ENCODE data around the gene ARL6IP1. TPM values are rescaled to one million over a fixed set of nuclear protein-coding genes. Genes with fewer than 3 reads are reported as not detected.

Gene ARL6IP1
- total RNA-seq, 1 experiment from 2014 or later, result 172 TPM

GRCh38 chr16:18789850-18790706 is 11.3 kb downstream of the ARL6IP1 start, which contains the start of gene RPS15A (continued):
- 0 out of 2 replicates have a peak, but pooled peaks have one; percentile 34 for TF ChIP-seq ZNF281 (CRISPR knock-in tag; IDR thresholded peaks at IDR 0.05)
- TF ChIP-seq ERG (CRISPR knock-in tag; IDR thresholded peaks at IDR 0.05), result no peak
- TF ChIP-seq ZNF121 (CRISPR knock-in tag; IDR thresholded peaks at IDR 0.05), result 0 out of 2 replicates have a peak, but pooled peaks have one; percentile 34
- TF ChIP-seq E2F5 (CRISPR knock-in tag; IDR thresholded peaks at IDR 0.05), result peak; percentile 83
- TF ChIP-seq TEAD1 (CRISPR knock-in tag; IDR thresholded peaks at IDR 0.05), result peak; percentile 59
- TF ChIP-seq ZNF317 (CRISPR knock-in tag; IDR thresholded peaks at IDR 0.05; ENCODE audit: borderline replicate concordance, low read depth), result 0 out of 2 replicates have a peak, but pooled peaks have one; percentile 64
- no peak for TF ChIP-seq IRF1 (CRISPR knock-in tag; IDR thresholded peaks at IDR 0.05)
- peak; percentile 80 for TF ChIP-seq GABPB1 (CRISPR knock-in tag; IDR thresholded peaks at IDR 0.05)

- Mint-ChIP-seq H3K36me3 (peaks cover 80% of the 10 kb centered on the region), H3K4me1 (peaks cover 45% of the 10 kb centered on the region), H3K4me3 (peak overlapping the region; percentile 100), H3K27me3 (ENCODE audit: low read depth) (no peaks in the 10 kb centered on the region), H3K27ac (peak overlapping the region; percentile 99), H3K9me3 (no peaks in the 10 kb centered on the region)
- CTCF ChIA-PET, result interaction anchor here (4.3 kb wide), 1 partner anchor 12 kb away, joined by 40 read pairs; the partner anchor contains the start of gene ARL6IP1
- ATAC-seq (no peak), DNase-seq (ENCODE audit: low spot score) (no peak)
- POLR2A ChIA-PET, result interaction anchor here (4.0 kb wide), 1 partner anchor 12 kb away, joined by 60 read pairs; the partner anchor contains the start of gene ARL6IP1
- TF ChIP-seq ZNF281 (CRISPR knock-in tag; IDR thresholded peaks at IDR 0.05) (no peak), RORB (CRISPR knock-in tag; IDR thresholded peaks at IDR 0.05) (no peak), SMAD3 (CRISPR knock-in tag; IDR thresholded peaks at IDR 0.05; ENCODE audit: borderline replicate concordance) (no peak), ZNF138 (CRISPR knock-in tag; conservative IDR thresholded peaks at IDR 0.05) (no peak), TP53 (CRISPR knock-in tag; IDR thresholded peaks at IDR 0.05) (no peak), KAT7 (CRISPR knock-in tag; IDR thresholded peaks at IDR 0.05; ENCODE audit: borderline replicate concordance) (no peak), JAZF1 (CRISPR knock-in tag; IDR thresholded peaks at IDR 0.05) (no peak), PREB (CRISPR knock-in tag; IDR thresholded peaks at IDR 0.05; ENCODE audit: borderline replicate concordance) (no peak), ZSCAN18 (CRISPR knock-in tag; IDR thresholded peaks at IDR 0.05) (no peak), NR1H2 (CRISPR knock-in tag; IDR thresholded peaks at IDR 0.05) (no peak)
These were observed 11.9 kb downstream of the ARL6IP1 start for GRCh38 chr16:18789515-18789849.
